Coronary artery (tissue), 2 donors: Measurements from ENCODE around the gene IFITM1.
"Not testable (repeated sequence)": the region's sequence is repeated elsewhere in the genome, so short reads cannot be mapped to it uniquely, and the experiment has no call there.

ENCODE experiments used
- DNase-seq: peaks from one replicate; pipeline ENCODE4 v3.0.0-alpha.2; 2017; ENCODE audit warnings: low spot score
- H3K27ac ChIP-seq, 2 donors: fragments of 200-600 bp; sonication (generic); one replicate each; pipeline ENCODE4 v1.5.1; 2016 to 2019
- H3K4me3 ChIP-seq: fragments of 200-600 bp; sonication (generic); 2 replicates; pipeline ENCODE4 v1.5.1; 2016; ENCODE audit warnings: mild to moderate bottlenecking, moderate library complexity
- CTCF ChIP-seq: fragments of 200-600 bp; sonication (generic); IDR thresholded peaks from one replicate; pipeline ENCODE4 v1.5.1; 2019; ENCODE audit warnings: antibody characterized with exemption

IFITM1 gene

DNA sequence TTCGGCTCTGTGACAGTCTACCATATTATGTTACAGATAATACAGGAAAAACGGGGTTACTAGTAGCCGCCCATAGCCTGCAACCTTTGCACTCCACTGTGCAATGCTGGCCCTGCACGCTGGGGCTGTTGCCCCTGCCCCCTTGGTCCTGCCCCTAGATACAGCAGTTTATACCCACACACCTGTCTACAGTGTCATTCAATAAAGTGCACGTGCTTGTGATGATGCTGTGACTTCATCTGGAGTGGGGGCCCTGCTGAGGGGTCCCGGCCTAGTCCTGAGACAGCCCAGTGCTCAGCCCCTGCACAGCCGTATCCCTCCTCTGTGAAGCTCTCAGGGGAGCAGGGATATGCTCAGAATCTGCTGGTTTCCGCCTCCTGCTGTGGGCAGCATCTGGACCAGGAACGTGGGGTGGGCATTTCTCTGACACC, 1.2 kb downstream of the IFITM1 start:
- no peak for TF ChIP-seq CTCF
- DNase-seq, result no peak
- peak overlapping the region in 1 of 2 donors; percentile 78 for H3K27ac ChIP-seq
- H3K4me3 ChIP-seq, result peak overlapping the region; percentile 68

- no peak for DNase-seq
- peak overlapping the region; percentile 19 to 78 for H3K27ac ChIP-seq
- TF ChIP-seq CTCF, result no peak
- H3K4me3 ChIP-seq, result peak overlapping the region; percentile 68
Measured at GRCh38 chr11:315516-315994, 1.7 kb downstream of the IFITM1 start.

- Histone ChIP-seq H3K27ac (peak overlapping the region; percentile 19 to 78), H3K4me3 (peak overlapping the region; percentile 68)
- no peak for TF ChIP-seq CTCF
- DNase-seq, result peak; percentile 74
Measured at GRCh38 chr11:316031-316701, 2.3 kb downstream of the IFITM1 start.

- H3K4me3 ChIP-seq, result peak overlapping the region; percentile 68
- DNase-seq, result peak; percentile 62
- H3K27ac ChIP-seq, result peak overlapping the region; percentile 13 to 78
- no peak for TF ChIP-seq CTCF
Measured at GRCh38 chr11:316891-317301, 3.1 kb downstream of the IFITM1 start.

- H3K4me3 ChIP-seq, result peak overlapping the region; percentile 54
Measured at GRCh38 chr11:317668-318404, 4.0 kb downstream of the IFITM1 start.

GRCh38 chr11:318405-319120, 4.7 kb downstream of the IFITM1 start:
- Histone ChIP-seq H3K4me3 (peak overlapping the region; percentile 99), H3K27ac (peak overlapping the region; percentile 88 to 100)
- not testable (repeated sequence) for DNase-seq

More at GRCh38 chr11:317668-318404, 4.0 kb downstream of the IFITM1 start:
- peak; percentile 69 for DNase-seq
- H3K27ac ChIP-seq, result peak overlapping the region; percentile 13 to 78

DNA sequence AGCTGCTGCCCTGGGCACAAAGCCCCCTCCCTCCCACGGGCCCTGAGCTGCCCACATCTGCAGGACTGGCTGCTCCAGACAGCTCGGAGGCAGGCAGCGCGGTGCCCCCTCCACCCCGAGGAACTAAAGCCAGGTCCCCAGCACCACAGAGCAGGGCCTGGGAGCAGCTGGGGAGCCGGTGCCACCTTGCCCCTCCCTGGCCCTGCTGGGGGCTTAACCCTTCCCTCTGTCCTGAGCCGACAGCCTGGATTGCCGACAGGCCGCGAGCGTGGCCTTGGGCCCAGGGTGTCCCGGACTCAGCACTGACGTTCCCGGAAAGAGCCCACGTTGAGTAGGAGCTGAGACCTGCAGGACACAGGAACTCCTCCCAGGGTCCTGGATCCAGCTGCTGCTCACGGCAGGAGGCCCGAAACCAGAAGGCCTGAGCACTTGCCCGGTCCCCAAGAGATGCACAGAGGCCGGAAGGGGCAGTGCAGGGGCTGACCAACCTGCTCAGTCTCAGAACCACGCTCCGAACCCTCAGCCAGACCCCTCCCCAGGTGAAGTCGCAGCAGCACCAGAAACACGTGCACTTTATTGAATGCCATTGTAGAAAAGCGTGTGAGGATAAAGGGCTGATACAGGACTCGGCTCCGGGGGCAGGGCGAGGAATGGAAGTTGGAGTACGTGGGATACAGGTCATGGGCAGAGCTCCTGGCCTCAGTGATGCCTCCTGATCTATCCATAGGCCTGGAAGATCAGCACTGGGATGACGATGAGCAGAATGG, 5.5 kb downstream of the IFITM1 start:
- peak; percentile 80 for DNase-seq
- Histone ChIP-seq H3K27ac (peak overlapping the region; percentile 88 to 100), H3K4me3 (peak overlapping the region; percentile 99)

GRCh38 chr11:319888-320273, 6.0 kb downstream of the IFITM1 start:
- peak; percentile 33 for DNase-seq
- peak overlapping the region; percentile 99 to 100 for H3K27ac ChIP-seq
- peak overlapping the region; percentile 99 for H3K4me3 ChIP-seq
